Large intestine (tissue), 3 donors: Measurements from ENCODE around the gene LIF. TPM values are rescaled to one million over a fixed set of nuclear protein-coding genes. Genes with fewer than 3 reads are reported as not detected.
"Not testable (repeated sequence)": the region's sequence is repeated elsewhere in the genome, so short reads cannot be mapped to it uniquely, and the experiment has no call there.

Source experiments
- DNase-seq, 2 donors: peaks; one replicate each; pipeline versions ENCODE4 v3.0.0 to v3.0.0-alpha.2; 2013
- H3K27ac ChIP-seq: one replicate; pipeline ENCODE4 v1.5.1; 2013; ENCODE audit warnings: low read length
- H3K27me3 ChIP-seq: 2 replicates; pipeline ENCODE4 v1.6.1; 2013; ENCODE audit warnings: low read length; ENCODE audit not compliant: control insufficient read depth, insufficient read depth
- H3K36me3 ChIP-seq: 2 replicates; pipeline ENCODE4 v1.6.1; 2013; ENCODE audit warnings: low read length; ENCODE audit not compliant: control insufficient read depth, insufficient read depth
- H3K4me1 ChIP-seq: one replicate; pipeline ENCODE4 v1.6.1; 2013; ENCODE audit warnings: low read length; ENCODE audit not compliant: control insufficient read depth, insufficient read depth
- H3K4me3 ChIP-seq: one replicate; pipeline ENCODE4 v1.5.1; 2013; ENCODE audit warnings: low read length
- H3K9me3 ChIP-seq: one replicate; pipeline ENCODE4 v1.6.1; 2013; ENCODE audit warnings: mild to moderate bottlenecking, low read depth, low read length, moderate library complexity; ENCODE audit not compliant: control insufficient read depth
- WGBS: methylation state at CpG from one replicate; pipeline ENCODE4 v1.1.5; 2013; ENCODE audit warnings: low lambda C conversion rate; ENCODE audit not compliant: insufficient coverage; 5-methylcytosine and 5-hydroxymethylcytosine counted together
- polyA plus RNA-seq: library from polyadenylated mRNA; unstranded; fragments of 120-200 nt; gene quantifications from one replicate; pipeline ENCODE4 v1.2.1, GENCODE V29; 2013

Gene LIF
- polyA plus RNA-seq, 1 donor: 27.6 TPM

DNA sequence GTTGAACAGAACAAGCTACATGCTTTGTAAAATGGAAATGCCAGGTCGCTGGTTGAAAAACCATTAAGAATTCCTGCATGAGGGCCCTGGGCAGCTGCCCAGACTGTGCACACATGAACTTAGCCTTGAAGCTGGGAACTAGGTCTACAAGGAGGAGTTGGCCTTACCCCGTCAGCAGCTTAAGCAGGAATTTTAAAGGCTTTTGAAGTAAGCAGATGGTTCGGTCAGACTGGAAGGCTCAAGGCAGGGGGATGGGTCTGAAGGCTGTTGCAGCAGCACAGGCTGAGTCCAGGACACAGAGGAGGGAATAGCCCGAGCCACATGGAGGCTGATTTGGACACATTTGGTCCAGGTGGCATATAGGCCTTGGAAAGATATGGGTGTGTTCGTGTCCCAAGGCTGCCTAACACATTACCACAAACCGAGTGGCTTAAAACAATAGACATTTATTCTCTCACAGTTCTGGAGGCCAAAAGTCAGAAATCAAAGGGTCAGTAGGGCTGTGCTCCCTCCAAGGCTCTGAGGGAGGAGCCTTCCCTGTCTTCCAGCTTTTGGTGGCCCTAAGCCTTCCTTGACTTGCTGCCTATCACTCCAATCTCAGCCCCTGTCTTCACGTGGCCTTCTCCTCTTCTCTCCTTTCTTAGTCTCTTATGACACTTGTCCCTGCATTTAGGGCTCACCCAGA is 11.6 kb downstream of the LIF start:
- no CpG with 5 or more reads among the region's 7 CpGs for WGBS

DNA sequence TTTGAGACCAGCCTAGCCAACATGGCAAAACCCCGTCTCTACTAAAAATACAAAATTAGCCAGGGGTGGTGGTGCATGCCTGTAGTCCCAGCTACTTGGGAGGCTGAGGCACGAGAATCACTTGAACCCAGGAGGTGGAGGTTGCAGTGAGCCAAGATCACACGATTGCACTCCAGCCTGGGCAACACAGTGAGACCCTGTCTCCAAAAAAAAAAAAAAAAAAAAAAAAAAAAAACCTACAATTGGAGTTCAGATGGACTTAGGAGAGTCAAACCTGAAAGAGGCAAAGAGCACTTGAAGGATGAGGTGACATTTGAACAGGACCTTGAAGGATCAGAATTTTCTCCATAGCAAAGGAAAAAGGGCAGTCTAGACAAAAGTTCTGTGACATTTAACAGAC is 12.2 kb downstream of the LIF start:
- not testable (repeated sequence) for H3K9me3 ChIP-seq, DNase-seq, H3K36me3 ChIP-seq, H3K27ac ChIP-seq, H3K27me3 ChIP-seq, H3K4me3 ChIP-seq
- H3K4me1 ChIP-seq: peaks cover 22% of the 10 kb centered on the region
- no CpG with 5 or more reads among the region's 3 CpGs for WGBS

More for the DNA sequence above, 11.6 kb downstream of the LIF start:
- no peak for DNase-seq
- no peak overlapping the region for H3K27ac ChIP-seq
- no peak overlapping the region for H3K4me3 ChIP-seq
- H3K4me1 ChIP-seq: peaks cover 23% of the 10 kb centered on the region
- H3K36me3 ChIP-seq: no peaks in the 10 kb centered on the region
- no peaks in the 10 kb centered on the region for H3K9me3 ChIP-seq
- peaks cover 3% of the 10 kb centered on the region for H3K27me3 ChIP-seq

DNA sequence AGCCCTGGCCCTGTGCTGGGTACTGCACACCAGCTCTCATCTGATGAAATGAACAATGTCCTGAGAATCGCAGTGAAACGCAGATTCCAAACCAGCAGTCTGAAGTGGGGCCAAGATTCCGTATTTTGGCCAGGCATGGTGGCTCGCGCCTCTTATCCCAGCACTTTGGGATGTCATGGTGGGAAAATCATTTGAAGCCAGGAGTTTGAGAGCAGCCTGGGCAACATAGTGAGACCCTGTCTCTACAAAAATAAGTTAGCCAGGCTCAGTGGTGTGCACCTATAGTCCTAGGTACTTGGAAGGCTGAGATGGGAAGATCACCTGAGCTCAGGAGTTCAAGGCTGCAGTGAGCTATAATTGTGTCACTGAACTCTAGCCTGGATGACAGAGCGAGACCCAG is 13.0 kb downstream of the LIF start:
- Histone ChIP-seq H3K4me3 (no peak overlapping the region), H3K36me3 (no peaks in the 10 kb centered on the region), H3K27me3 (peaks cover 3% of the 10 kb centered on the region), H3K4me1 (peaks cover 15% of the 10 kb centered on the region), H3K9me3 (no peaks in the 10 kb centered on the region), H3K27ac (no peak overlapping the region)
- DNase-seq: no peak
- WGBS: no CpG with 5 or more reads among the region's 6 CpGs

DNA sequence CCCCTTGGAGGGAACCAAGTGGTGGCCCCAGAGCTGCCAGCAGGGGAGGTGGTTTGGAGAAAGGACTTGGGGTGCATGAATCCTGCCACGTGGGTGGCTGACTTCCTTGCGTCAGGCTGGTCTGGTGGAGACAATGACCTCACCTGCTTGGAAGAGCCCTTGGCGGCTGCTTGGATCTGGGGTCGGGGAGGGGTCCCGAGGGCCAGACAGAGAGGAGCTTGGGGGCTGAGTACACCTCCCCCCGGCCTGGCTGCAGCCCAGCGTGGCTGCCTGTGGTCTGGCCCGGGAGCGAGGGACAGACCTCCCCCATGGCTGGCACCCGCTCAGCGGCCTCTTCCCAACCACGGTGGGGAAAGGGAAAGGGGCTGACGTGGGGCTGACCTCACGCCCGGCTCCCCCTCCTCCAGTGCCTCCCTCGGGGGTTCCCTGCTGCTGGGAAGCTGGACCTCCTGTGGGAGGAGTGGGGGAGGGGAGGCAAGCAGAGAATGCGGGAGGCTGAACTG is 13.8 kb downstream of the LIF start:
- H3K4me3 ChIP-seq: no peak overlapping the region
- no CpG with 5 or more reads among the region's 17 CpGs for WGBS
- H3K4me1 ChIP-seq: peaks cover 7% of the 10 kb centered on the region
- H3K27ac ChIP-seq: no peak overlapping the region
- H3K27me3 ChIP-seq: peaks cover 3% of the 10 kb centered on the region
- H3K36me3 ChIP-seq: no peaks in the 10 kb centered on the region
- DNase-seq: no peak
- H3K9me3 ChIP-seq: no peaks in the 10 kb centered on the region

DNA sequence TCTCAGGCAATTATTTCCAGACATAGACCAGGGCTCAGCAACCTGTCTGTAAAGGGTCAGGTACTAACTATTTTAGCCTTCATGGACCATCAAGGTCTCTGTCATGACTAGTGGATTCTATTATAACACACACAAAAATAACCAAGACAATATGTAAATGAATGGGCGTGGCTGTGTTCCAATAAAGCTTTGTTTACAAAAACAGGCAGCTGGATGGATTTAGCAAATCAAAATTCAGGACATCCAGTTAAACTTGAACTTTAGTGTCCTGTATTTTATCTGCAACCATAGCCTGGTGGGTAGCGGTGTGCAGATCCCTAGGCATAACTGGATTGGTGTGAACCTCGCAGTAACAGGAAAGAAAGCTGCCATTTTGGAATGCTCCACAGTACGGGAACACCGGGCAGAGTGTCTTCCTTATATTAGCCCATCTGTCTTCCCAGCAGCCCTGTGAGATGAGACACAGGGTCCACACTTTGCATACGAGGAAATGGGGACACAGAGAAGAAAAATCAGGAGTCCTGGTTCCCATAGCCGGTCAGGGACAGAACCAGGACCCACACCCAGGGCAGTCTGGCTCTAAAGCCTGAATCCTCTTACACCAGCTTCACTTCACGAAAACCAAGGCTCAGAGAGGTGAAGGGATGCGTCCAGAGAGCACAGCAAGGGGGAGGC is 15.6 kb downstream of the LIF start:
- Histone ChIP-seq H3K36me3 (no peaks in the 10 kb centered on the region), H3K4me3 (no peak overlapping the region), H3K27ac (no peak overlapping the region), H3K4me1 (peaks cover 4% of the 10 kb centered on the region), H3K9me3 (no peaks in the 10 kb centered on the region), H3K27me3 (peaks cover 3% of the 10 kb centered on the region)
- 100% methylated on average over 1 of the region's 9 CpGs for WGBS
- no peak for DNase-seq

DNA sequence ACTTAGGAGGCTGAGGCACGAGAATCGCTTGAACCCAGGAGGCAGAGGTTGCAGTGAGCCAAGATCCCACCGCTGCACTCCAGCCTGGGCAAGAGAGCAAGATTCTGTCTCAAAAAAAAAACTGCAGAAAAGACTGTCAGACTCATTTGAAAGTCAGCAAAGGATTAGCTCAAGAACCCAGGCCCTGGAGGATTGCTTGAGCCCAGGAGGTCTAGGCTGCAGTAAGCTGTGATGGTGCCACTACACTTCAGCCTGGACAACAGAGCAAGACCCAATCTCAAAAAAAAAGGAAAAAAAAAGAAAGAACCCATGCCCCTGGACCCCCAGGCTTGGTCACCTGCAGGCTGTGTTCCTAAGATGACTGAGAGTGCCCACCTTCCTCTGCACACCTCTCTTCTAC is 16.2 kb downstream of the LIF start:
- Histone ChIP-seq H3K36me3 (no peaks in the 10 kb centered on the region), H3K4me3 (no peak overlapping the region), H3K27ac (no peak overlapping the region), H3K27me3 (peaks cover 5% of the 10 kb centered on the region), H3K4me1 (peaks cover 4% of the 10 kb centered on the region), H3K9me3 (no peaks in the 10 kb centered on the region)
- no CpG with 5 or more reads among the region's 3 CpGs for WGBS
- DNase-seq: no peak

DNA sequence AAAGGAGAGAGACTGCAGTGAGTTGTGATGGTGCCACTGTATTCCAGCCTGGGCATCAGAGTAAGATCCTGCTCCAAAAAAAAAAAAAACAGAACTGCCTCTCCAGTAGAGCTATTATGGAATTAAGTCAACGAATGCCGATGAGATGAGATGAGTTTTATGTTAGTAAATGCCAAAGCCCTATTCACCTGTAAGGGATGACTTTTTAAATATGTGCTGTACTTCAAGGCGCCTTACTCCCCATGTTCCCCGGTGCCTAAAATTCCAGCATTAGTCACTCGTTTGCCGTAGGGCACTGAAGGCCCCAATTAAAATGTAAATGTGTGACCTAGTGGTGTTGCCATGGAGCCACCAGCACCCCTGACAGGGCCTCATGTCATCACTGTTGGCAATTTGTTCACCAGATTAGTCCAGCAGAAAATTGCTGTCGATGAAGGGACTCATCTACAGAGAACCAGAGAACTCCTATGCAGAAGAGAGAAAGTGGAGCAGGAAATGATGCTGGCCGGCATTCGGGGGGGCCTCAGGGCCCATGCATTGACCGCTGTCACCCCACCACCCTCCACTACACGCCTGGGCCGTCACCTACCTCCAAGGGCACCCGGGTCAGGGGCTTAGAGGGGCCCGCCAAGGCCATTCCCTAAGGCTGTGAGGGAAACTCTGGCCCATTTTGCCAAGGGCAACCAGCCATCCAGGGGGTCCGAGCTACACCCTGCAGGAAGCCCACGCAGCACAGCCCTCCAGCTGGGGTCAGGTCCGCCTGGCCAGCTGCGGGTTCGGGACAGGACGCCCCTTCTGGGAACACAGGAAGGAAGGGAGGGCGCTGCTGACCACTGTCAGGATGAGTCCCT is 17.8 kb downstream of the LIF start:
- H3K36me3 ChIP-seq: no peaks in the 10 kb centered on the region
- no peak for DNase-seq
- WGBS: no CpG with 5 or more reads among the region's 21 CpGs

DNA sequence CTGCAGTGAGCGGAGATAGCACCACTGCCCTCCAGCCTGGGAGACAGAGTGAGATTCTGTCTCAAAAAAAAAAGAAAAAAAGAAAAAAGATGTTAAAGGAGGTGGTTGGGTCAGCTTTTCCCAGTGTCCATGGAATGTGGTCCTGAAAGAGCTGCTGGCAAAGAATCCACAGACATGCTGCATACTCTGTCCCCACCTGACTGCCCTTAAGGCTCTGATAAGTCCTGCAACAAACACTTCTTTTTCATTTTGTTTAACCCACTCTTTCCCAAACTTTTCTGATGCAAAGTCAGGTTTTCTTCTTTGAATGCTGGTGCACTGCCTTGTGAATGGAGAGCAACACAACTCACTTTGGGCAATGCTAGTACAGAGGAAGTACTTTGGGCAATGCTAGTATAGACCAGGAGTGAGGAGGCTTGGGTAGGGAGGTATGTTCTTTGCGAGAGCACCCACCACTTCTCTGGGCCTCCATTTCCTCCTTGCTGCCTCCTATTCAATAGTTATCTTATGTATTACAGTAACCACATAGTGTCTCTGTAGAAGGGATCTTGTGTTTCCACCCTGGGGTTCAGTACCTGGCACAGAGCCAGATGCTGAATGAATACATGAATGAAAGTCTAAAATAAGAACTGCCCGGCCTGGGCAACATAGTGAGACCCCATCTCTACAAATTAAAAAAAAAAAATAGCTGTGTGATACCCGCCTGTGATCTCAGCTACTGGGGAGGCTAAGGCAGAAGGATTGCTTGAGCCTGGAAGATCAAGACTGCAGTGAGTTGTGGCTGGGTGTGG is 18.9 kb downstream of the LIF start:
- Histone ChIP-seq H3K4me3 (no peak overlapping the region), H3K27ac (no peak overlapping the region), H3K36me3 (no peaks in the 10 kb centered on the region), H3K4me1 (no peaks in the 10 kb centered on the region), H3K27me3 (peaks cover 6% of the 10 kb centered on the region), H3K9me3 (no peaks in the 10 kb centered on the region)
- DNase-seq: no peak
- WGBS: 100% methylated on average over 1 of the region's 4 CpGs

More for the DNA sequence above, 17.8 kb downstream of the LIF start:
- Histone ChIP-seq H3K9me3 (no peaks in the 10 kb centered on the region), H3K27me3 (peaks cover 8% of the 10 kb centered on the region), H3K4me3 (no peak overlapping the region), H3K4me1 (no peaks in the 10 kb centered on the region), H3K27ac (no peak overlapping the region)

DNA sequence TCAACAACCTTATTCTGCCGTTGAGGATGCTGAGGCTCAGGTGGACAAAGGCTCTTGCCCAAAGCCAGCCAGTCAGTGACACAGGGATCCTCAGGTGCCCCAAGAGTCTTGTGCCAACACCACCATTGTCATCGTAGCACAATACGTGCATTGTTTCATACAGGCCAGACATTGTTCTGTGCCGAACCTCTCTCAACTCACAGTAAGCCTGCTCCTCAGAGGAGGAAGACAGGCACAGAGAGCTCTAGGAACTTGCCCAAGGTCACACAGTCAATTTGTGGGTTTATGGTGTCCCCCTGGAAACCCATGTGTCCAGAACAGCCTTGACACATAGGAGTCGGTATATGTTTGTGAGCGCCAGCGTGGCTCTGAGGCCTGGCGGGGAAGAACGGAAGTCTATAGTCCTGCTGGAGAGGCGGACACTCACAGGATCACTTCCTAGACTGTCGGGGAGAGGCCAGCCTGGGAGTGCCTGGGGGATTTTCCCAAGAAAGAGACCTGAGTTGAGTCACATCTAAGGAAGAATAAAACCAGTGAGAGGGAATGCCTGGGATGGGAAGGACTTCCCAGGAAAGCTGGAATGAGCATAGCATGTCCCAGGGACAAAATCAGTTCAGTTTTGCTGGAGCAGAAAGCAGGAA is 20.2 kb downstream of the LIF start:
- no peak overlapping the region for H3K4me3 ChIP-seq
- H3K4me1 ChIP-seq: no peaks in the 10 kb centered on the region
- H3K27me3 ChIP-seq: peaks cover 4% of the 10 kb centered on the region
- no peak for DNase-seq
- no peaks in the 10 kb centered on the region for H3K36me3 ChIP-seq
- no peaks in the 10 kb centered on the region for H3K9me3 ChIP-seq
- WGBS: no CpG with 5 or more reads among the region's 11 CpGs
- H3K27ac ChIP-seq: no peak overlapping the region
